ENCODE measurements around the gene DMBT1.

DNA sequence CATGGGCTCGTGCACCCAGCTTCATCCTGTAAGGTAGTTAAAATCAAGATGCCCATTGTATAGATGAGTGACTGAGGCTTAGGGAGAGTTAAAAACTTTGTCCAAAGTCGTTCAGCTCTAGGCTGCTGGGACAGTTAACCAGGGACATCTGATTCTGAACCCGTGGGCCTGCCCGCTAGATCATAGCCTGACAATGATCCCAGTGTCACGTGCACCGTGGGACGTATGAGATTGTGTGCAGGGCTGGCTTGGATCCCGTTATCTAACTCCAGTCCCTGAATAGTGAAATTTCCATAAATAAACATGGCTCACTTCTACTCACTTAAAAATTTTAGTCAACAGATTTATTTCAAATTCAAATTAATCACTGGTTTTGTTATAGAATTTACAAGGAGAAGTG is 114.2 kb downstream of the DMBT1 start:
- TF ChIP-seq, protein P1, sequence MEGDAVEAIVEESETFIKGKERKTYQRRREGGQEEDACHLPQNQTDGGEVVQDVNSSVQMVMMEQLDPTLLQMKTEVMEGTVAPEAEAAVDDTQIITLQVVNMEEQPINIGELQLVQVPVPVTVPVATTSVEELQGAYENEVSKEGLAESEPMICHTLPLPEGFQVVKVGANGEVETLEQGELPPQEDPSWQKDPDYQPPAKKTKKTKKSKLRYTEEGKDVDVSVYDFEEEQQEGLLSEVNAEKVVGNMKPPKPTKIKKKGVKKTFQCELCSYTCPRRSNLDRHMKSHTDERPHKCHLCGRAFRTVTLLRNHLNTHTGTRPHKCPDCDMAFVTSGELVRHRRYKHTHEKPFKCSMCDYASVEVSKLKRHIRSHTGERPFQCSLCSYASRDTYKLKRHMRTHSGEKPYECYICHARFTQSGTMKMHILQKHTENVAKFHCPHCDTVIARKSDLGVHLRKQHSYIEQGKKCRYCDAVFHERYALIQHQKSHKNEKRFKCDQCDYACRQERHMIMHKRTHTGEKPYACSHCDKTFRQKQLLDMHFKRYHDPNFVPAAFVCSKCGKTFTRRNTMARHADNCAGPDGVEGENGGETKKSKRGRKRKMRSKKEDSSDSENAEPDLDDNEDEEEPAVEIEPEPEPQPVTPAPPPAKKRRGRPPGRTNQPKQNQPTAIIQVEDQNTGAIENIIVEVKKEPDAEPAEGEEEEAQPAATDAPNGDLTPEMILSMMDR (IDR thresholded peaks at IDR 0.05): no peak
- no peak for TF ChIP-seq EZH2 (IDR thresholded peaks at IDR 0.05; ENCODE audit: borderline replicate concordance, insufficient read depth, low read depth, low read length, poor library complexity, severe bottlenecking)

Data from B cell (primary cell).